Dermis blood vessel endothelial cell (primary cell): ENCODE measurements around the gene TDRD3. TPM values are rescaled to one million over a fixed set of nuclear protein-coding genes. Genes with fewer than 3 reads are reported as not detected.

Source experiments
- DNase-seq: peaks from one replicate; pipeline ENCODE4 v3.0.0; 2010
- total RNA-seq: library from RNA; depleted of rRNA; stranded (reverse); fragments of >200 nt; gene quantifications from 2 replicates; pipeline ENCODE4 v1.2.3, GENCODE V29; 2014

The TDRD3 gene
- total RNA-seq, 1 donor from 2014 or later = 17.4 TPM

DNA sequence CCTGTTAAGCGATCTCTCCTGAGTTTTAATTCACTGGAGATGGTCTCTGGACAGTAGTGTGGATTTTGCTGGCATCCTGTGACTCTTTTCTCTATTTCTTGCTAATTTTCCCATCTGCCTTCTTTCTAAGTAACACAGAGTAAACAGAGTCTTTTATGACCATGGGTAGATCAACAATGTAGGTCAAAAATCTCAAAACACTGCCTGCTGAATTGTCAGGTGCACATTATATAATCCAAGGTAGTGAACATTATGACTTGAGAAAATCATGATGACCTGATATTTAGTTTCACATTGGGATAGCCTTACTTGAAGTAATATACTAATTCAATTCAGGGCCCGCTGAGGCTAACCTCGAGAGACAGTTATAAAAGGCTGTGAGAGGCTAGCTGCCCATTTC lies 180.7 kb downstream of the TDRD3 start:
- no peak for DNase-seq

DNA sequence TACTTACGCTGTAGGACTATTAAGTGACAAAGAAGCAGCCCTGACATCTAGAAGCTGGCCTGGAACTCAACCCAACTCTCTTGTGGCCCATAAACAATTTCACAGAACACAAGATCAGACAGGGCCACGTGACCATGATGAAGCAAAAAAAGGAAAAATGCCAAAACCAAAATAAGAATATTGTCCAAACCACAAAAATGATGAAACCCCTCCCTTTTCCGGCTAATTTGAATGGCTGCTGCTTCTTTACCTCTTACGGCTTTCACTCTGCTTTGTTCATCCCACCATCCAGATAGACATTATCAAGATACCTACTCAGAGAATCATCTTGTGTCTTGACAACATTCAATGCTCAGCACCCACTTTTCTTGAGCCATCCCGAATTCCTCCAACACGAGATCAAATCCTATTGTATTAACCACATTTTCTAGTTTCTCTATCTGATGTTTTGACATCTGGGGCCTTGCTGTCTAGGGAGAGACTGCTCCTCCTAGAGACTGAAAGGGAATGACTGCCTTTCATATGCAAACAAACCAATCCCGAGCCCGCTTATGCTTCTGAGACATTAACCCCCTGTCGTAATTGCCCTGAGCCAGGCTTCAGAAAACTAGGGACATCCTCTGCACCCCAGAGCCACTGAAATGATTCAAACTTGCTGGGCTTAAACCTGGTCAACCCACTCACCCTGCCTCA lies 186.3 kb downstream of the TDRD3 start:
- DNase-seq = no peak

DNA sequence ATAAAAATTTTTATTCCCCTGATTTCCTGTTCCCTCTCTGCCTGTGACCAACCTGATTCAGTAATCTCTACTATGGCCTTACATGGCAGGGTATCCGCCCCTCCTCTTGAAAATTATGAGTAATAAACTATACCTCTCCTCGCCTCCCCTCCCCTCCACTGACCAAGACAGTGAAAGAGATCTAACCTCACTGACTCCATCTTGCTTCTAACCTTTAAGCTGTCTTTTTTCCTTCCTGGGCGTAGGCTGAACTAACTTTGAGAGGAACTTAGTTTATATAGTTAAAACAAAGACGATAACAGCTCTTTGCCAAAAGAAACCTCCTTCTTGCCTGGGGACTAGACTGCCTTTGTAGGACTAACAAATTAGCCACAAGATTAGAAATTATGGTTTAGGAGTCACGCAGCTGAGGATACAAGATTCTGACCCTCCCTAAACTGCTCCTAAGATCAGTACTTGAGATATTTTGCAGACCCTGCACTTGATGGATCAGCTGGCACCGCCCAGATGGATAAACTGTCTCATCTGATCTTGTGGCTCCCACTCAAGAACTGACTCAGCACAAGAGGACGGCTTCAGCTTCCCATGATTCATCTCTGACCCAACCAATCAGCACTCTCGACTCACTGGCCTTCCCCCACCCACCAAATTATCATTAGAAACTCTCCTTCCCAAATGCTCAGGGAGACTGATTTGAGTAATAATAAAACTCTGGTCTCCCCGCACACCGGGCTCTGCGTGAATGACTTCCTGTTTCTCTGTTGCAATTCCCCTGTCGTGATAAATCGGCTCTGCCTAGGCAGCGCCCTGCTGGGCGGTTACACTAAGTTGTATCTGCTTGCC lies 187.1 kb downstream of the TDRD3 start:
- peak; percentile 10 for DNase-seq

DNA sequence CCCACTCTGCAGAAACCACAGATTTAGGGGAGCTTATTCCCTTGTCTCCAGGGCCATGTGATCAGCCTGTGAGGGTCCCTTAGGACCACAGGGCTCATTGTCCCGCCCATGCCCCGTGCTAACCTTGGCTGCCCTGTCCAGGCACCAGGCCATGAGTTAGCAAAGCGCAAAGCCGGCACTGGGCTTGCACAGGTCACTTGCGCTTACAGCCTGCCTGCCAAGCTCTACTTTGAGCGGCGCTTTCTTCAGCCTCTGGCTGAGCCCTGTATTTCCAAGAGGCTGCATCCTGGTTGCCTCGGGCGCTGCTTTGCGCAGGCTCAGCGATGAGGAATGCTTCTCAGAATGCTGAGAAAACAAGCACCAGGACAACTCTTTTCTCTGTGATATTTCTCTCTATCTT lies 188.0 kb downstream of the TDRD3 start:
- peak; percentile 1 for DNase-seq

DNA sequence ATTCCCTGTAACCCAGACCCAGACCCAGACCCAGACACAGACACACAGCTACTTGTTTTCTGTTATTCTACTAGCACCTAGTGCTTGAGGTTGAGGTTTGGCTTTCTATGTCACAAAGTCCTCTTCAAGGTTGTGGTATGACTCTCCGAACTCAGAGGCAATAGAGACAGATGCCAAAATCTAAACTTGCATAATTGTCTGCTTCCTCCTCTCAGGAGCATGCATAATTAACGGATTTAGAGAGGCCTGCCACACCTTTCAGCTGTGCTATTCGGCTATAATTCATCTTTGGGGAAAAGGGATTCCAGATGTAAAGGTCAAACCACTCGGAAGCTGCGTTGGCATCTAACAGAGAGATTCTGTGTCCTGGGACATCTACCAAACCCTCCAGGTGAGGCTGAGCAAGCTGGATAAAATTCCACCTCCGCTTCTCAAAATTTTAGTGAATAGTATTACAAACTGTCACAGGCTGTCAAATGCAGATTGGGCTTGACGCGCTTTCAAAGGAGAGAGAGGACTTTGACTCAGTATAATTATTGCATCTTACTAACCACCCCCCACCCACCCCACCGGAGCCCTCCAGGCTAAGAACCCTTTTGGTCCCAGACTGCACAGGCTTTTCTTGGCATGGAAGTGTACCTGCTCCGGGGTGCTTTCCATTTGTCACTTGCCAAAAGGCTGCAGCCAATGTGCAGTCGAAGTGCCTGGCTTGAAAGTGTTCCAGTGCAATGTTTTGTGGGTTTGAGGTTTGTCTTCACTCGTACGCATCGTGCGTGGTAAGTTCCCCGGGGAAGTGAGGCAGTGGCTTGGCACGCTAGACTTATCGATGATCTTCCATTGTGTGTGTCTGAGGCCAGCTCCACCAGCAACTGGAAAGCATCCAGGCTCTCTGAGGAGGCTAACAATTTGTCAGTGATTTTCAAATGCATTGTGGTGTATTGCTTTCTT lies 194.1 kb downstream of the TDRD3 start:
- peak; percentile 4 for DNase-seq

DNA sequence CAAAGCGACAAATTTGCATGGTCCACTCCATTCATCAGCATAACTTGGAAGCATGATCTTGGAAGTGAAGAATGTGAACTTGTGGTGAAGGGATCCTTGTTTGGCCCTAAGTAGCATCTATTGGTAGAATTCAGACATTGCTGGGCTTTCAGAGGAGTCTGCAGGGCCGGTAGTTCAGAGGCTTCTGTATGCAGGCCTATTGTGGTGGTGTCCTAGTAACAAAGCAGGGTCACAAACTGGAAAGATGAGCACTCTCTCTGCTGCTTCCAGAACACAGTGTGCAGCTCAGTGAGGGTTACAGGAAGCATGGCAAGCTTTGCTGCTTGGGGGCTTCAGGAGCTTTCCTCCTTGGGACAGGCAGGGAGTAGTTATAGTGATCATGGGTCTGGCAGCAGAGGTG lies 206.0 kb downstream of the TDRD3 start:
- no peak for DNase-seq

DNA sequence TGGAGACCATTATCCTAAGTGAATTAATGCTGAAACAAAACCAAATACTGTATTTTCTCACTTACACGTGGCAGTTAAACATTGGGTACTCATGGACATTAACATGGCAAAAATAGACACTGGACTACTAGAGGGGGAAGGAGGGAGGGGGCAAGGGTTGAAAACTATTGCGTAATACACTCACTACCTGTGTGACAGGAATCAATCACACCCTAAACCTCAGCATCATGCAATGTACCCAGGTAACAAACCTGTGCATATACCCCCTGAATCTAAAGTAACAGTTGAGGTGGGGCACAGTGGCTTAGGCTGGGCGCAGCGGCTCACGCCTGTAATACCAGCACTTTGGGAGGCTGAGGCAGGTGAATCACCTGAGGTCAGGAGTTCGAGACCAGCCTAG lies 207.0 kb downstream of the TDRD3 start:
- no peak for DNase-seq

DNA sequence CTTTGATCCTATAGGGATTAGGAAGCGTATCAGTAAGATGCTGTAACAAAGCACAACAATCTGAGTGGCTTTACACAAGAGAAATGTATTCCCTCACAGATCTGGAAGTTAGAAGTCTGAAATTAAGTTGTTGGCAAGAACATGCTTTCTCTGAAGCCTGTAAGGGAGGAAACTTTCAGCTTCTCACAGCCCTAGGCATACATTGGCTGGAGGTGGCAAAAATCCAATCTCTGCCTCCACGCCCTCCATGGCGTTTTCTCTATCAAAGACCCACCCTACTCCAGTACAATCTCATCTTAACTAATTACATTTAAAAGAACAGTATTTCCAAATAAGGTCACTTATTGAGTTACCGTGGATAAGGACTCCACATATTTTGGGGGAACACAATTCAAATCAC lies 211.9 kb downstream of the TDRD3 start:
- DNase-seq = no peak

DNA sequence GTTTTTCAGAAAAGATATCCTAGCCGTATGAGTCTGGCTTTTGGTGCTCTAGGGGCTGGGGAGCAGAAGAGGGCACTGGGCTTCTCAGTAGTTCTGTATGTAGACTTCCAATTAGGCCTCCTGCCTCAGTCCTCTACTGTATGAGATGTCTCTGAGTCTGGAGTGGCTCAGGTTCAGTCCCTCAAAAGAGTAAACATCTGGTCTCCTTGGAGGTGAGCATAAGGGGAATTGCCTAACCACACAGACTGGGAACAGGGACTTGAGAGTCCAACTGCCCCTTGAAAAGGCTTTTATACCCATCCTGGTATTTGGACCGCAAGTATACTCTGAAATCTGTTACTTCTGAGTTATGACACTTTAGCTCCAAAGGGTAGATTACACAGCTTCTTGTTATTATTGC lies 214.5 kb downstream of the TDRD3 start:
- DNase-seq = no peak

DNA sequence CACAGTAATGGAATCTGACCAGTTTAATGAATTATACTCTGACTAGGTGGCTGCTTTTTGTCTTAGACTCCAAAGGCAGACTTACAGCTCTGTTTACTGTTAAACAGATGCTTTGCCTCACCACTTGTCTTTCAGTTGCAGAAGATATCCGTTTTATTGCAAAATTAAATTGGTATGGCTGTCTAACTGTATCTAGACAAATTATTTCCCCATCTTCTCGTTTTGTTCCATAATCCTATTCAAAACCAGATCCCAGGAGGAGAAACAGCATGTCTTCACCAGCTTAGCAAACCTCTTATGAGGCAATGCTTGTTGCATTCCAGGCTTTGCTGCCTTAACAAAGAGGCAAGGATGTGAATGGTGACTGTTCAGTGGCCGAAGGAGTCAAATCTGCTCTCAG lies 215.6 kb downstream of the TDRD3 start:
- DNase-seq = no peak

DNA sequence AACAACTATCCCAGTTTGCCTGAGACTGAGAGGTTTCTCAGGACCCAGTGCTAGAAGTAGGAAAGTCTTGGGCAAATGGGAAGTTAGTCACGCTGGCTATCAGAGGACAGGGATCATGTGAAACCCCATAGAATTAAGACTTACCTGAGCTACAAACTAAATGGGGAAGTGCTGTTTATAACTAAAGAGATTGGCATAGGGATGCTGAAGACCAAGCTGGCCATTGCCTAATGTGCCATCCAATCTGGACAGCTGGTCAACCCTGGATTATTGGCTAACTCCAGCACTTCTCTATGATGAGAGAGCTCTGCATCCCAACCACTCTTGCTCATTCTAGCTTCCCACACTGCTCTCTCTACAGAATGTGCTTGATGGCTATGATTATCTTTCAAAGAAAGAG lies 216.1 kb downstream of the TDRD3 start:
- no peak for DNase-seq

DNA sequence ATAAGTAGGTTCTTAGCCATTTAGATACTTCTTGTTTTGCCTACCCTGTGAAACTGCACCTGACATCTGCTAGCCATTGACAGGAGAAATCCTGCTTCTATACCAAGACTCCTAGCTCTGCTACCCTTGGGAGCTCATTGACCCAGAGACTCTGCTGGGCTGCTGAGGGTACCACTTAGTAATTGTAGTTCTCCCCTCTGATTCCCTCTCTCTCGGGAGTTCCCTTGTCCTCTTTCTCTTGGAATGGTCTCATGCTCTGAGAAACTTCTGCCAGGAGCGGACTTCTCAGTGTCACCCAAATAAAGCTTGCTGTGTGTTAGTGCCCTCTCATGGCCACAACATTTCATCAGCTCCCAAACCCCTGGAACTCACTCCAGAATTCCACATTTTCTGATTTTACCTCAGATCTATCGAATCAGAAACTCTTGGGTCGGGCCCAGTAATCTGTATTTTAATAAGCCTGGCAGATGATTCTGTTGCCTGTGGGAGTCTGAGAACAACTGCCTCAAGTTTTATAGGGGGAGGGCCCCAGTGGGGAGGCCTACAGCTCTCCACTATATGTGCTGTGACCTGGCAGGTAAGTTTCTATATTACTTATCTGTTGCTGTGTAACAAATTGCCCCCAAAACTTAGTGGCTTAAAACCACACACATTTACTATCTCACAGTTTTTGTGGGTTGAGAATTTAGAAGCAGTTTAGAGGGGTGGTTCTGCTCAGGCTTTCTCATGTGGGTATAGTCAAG lies 221.1 kb downstream of the TDRD3 start:
- peak; percentile 62 for DNase-seq

DNA sequence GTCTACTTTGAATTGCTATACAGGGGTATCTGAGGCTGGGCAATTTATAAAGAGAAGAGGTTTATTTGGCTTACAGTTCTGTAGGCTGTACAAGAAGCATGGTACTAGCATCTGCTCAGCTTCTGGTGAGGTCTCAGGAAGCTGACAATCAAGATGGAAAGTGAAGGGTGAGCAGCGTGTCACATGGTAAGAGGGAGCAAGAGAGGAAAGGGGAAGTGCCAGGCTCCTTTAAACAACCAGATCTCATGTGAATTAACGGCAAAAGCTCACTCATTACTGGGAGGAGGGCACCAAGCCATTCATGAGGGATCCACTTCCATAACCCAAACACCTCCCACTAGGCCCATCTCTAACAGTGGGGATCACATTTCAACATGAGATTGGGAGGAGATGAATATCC lies 222.4 kb downstream of the TDRD3 start:
- no peak for DNase-seq

DNA sequence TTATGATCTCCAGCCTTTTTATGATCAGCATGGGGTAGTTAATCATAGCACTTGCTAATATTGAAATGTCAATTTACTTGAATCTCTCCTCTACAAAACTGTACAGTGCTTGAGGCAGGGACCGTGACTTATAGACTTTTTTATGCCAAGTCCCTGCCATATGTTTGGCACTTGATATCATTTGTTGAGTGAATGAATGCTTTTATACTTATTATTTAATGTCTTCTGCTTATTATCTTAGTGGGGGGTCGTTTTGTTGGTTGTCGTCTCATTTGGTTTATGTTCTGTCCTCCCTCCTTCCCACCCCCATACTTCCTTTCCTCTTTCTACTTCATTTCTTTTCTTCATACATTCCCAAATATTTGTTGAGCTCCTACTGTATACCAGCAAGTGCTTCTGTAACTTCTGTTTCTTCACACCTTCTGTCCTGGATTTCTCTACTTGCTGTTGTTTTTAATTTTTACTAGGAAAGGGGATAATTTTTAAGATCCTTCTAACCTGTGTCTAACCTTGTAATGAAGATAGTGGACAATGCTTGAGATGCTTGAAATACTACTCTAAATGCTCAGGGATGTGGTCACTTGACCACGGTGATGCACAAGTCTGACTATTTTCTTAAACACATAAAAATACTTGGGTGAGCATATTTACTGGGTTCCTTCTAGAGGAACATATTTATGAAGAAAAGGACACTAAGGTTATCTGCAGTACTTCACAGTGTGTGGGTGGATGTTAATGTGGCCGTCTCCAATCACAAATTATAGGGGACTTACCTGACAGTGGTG lies 223.8 kb downstream of the TDRD3 start:
- DNase-seq = no peak

DNA sequence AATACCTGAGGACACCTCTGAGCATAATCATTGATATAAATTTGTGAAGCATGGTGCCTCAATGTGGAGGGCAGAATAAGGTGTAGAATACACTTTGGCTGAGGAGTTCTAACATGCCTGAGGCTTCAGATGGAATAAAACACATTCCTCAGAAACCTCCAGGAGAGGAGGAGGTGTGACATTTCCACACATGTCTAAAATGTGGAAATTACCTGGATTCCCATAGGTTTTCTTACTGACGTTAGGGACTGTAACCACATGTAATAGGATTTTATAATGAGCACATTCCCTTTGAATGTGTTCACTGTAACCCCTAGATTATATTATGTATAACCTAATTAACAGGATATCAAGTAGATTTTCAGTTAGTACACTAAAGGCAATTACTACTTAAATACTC lies 226.1 kb downstream of the TDRD3 start:
- no peak for DNase-seq

Other genes with a start within 250 kb of the TDRD3 start
- gene DIAPH3, start 233.3 kb upstream of the TDRD3 start, total RNA-seq = 8.7 and 16.2 TPM in 2 replicates